ENCODE data around the gene SNED1.

Gene SNED1

GRCh38 chr2:240992572-240993291 lies 5.7 kb upstream of the SNED1 start:
- DNase-seq: no peak

DNA sequence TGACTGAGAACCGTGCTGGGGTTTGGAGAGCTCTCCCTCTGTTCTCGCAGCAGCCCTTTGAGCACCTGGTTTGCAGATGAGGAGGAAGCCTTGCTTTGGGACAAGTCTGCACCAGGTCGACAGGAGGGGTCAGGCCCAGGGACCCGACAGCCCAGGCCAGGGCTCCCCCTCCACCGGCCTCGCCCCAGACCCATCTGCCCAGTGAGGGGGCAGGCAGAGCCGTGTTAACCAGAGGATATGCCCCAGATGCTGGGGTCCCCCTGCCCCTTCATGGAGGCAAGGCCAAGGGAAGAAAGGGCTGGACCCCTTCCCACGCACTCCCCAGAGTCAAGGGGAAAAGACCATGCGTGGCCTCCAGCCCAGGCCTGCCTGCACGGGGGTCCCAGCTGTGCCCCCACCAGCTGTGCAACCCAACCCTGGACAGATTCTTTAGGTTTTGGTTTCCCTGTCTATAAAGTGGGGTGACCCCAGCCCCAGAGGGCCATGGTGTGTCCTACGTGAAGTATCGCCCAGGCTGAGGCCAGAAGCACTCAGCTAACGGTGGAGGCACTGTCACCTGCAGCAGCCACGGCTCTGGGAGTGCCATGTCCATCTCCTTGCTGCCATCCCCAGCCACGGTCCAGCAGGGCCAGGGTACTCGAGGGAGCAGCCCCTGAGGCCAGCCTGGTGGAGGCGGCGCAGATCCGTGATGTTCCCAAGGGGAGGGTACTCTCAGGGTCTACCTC lies 4.8 kb upstream of the SNED1 start:
- DNase-seq: no peak

GRCh38 chr2:240994171-240994896 lies 4.1 kb upstream of the SNED1 start:
- DNase-seq: no peak

DNA sequence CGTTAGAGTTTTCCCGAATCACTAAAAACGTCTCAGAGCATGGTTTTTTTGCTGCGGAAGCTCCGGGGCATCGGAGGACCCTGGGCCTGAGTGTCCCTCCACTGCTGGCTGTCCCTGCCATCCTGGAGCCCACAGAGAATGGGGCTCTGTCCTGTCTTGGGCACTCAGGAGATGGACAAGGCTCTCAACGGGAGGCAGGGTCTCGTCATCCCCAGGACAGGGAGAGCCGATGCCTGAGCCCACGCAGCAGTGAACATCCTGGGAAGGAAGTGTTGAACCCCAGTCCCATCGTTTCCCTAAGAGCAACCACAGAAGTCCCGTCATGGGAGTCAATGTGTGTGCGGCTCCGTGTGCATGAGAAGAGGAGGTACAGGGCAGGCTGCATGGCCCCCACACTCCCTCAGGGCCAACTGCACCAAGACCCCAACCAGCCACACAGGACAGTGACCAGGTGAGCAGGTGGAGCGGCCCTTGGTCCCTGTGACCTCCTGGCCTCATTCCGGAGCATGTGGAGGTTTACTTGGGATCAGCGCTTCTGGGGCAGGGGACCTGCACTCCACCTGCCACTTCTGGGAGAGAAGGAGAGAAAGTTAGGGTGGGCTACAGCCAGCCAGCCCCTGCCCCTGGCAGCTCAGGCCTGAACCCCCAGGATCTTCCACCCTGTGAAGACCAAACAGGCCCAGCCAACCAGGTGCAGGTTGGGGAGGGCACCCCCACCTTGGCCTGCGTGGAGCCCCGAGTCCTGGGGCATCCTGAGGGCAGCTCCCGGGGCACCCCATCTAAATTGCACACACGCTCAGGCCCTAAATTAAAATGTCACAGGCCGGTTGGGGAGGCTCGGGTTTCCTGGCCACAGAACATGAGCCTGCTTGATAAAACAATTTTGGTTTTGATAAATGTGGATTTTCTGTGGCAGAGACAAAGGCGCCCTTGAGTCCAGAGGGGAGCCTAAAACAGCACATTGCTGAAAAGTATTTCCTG lies 3.1 kb upstream of the SNED1 start:
- no peak for DNase-seq

DNA sequence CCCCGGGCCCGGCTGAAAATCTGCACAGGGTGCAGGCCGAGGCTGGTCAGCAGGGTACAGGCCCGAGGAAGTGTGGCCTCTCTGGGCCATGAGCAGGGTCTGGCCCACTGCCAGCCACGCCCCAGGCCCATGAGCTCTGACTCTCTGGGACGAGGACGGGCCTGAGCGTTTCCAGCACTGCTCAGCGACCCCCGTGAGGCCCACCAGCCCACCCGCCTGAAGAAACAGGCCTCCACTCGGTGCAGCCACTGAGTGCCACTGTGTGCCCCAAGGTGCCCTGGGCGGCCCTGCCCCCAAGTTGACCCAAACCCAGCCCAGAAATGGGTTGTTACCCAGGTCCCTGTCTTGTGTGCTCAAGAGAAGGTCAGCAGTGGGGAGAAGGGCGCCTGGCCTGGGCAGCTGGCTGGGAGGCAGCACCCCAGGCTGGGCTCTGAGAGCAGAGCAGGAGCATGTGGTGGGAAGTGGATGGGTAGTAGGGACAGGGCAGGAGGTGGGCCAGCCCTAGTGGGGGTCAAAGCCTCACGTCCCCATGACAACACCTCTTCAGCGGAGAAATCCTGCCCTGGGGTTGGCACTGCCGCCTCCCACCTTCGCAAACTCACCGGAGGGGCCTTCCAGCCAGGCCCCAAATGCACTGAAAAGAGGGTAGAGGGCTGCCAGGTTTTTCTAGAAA lies 2.1 kb upstream of the SNED1 start:
- no peak for DNase-seq

GRCh38 chr2:240996834-240997140 lies 1.6 kb upstream of the SNED1 start:
- DNase-seq: no peak

DNA sequence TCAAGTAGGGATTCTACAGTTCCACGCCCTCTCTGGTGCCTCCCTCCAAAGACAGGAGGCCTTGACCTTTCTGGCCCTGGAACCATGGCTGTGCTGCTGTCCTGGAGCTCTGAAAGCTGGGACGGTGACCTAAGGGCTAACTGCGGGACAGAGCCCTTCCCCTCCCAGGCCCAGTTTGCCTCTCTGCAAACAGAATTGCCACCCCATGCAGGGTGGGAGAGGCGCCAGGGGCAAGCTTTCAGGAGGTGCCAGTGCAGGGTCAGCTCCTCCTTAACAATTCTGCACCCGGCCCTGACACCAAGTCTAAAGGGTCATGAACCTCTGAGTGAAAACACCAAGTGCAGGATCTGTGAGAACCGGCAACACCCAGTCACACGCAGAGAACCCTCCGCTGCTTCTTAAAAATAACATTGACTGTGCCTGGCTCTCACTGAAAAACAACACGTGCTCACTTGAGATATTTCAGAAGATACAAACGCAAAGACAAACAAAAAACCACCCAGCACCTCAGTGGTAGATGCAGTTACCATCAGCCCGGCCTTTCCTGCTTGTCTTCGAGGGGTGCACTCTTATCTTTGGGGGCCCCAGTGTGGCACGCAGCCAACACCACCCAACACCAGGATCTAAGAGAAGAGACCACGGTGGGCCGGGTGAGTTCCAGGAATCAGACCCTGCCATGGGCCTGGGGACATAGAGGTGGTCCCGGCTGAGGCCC lies 1.1 kb upstream of the SNED1 start:
- DNase-seq: no peak

- peak; percentile 65 for DNase-seq
These were observed 232 bp downstream of the SNED1 start for GRCh38 chr2:240998706-240998994.

- peak; percentile 64 for DNase-seq
These were observed 775 bp downstream of the SNED1 start for GRCh38 chr2:240998995-240999791.

DNA sequence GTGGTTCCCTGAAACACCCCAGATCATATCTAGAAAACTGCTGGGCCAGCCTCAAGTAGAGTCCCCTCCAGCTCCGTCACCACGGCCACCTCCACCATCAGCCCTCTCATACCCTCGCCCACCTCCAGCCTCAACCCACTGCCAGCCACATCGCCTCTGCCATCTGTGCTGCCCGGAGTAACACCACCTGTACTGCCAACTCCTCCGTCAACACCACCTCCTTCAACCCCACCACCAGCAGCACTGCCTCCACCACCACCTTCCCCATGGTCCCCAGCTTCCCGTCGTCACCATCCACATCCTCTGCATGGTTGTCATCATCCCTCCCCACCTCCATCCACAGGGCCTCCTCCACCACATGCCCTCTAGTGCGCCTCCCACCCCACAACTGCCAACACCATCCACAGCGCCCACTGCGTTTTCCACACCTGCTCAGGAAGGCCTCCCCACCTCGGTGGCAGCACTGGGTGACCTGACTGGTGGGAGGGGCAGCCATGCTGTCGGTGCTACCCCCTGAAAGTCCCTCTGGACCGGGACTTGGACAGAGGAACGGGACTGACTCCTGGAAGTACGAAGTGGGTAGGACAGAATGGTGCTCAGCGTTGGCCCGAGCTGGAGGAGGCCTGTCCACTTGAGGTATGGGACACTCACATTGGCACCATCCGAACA lies 1.6 kb downstream of the SNED1 start:
- peak; percentile 56 for DNase-seq

DNA sequence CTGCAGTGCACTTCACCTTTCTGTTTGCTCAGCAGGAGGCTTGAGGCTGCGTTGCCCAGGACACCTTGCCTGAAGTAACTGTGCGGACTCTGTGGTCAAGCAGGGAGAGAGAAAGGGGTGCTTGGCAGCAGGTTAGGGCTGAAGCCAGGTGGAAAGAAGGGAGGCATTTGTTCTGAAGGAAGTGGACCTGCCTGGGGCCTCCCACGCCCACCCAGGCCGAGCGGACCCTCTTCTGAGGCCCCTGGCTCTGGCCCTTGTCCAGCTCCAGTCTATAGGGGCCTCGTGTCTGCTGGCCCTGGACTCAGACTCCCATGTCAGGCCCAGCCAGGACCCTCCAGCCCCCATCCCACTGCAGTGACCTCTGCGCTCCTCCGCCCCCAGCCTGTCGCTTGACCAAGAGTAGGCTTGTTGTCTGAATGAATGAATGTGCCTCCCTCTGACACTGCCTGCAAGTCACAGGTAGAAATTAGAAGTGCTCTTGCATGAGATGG lies 2.5 kb downstream of the SNED1 start:
- DNase-seq: peak; percentile 78

- DNase-seq: no peak
These were observed 3.2 kb downstream of the SNED1 start for GRCh38 chr2:241001413-241002274.

- no peak for DNase-seq
These were observed 4.0 kb downstream of the SNED1 start for GRCh38 chr2:241002275-241003046.

DNA sequence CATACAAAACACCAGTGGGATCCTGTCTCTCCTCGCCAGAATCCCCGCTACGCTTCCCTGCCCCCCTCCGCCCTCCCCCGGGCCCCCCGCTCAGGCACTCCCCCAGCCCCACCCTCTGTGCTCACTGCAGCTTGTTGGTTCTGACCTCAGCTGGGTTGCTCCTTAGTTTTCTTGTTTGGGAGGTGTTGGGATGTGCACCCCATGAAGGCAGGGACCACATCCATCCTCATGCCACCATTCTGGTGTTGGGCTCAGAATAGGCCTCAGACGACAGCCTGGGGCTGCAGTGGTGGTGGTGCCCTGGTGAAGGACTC lies 4.6 kb downstream of the SNED1 start:
- no peak for DNase-seq

DNA sequence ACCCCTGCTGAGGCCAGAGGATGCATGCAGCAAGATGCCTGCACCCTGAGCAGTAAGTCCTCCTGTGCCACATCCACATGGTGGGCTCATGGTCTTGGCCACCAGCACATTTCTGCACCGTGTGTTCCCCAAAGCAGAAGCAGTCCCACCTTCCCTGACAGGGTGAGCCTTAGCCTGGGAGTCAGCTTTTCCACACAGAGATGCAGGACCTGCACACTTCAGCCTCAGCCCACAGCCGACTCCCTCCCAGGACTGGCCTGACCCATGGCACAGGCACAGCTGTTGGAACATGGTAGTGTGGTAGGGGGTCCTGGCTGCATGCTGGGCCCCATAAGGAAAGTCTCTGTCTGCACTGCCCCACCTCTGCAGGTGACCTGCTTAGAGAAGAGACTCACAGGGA lies 5.0 kb downstream of the SNED1 start:
- DNase-seq: no peak

DNA sequence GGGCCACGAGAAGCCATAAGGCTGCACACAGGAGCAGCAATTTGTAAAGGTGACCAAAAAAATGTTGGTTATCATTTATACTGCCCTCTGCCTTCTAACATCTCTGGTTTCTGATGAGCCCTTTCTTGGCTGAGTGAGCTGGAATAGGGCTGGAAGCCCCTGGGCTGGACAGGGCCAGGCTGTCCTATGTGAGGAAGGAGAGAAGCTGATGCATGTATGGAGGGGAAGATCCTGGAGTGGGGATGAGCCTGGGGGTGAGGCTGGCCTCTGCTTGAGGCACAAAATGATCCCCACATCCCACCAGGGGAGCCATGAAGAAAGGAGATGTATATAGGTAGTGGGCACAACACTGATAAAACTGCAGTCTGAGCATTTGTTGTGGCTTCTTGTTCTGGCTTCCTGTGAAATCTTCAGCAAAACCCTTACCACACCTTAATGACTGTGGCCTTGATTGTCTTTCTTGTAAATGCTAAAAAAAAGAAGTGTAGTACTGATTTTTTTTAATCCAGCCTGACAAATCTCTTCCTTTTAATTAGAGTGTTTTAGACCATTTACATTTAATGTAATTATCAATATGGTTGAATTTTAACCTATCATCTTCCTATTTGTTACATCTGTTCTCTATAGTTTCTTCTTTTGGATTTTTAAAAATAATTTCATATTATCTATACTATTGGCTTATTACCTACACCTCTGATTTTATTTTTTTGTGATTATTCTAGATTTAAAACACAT lies 5.6 kb downstream of the SNED1 start:
- DNase-seq: no peak

DNA sequence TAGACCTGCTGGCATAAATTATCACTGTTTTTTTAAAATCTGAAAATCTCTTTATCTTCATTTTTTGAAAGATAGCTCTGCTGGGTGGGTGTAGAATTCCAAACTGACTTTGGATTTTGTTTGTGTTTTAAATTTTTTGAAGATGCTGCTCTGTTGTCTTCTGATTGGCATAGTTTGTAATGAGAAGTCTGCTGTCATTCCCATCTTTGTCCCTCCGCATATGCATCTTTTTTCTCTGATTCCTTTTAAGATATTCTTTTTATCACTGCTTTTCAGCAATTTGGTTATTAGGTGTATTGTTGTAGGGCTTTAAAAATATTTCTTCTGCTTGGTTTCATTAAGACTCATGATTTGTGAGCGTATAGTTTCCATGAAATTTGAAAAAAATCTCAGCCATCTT lies 7.2 kb downstream of the SNED1 start:
- DNase-seq: no peak

DNA sequence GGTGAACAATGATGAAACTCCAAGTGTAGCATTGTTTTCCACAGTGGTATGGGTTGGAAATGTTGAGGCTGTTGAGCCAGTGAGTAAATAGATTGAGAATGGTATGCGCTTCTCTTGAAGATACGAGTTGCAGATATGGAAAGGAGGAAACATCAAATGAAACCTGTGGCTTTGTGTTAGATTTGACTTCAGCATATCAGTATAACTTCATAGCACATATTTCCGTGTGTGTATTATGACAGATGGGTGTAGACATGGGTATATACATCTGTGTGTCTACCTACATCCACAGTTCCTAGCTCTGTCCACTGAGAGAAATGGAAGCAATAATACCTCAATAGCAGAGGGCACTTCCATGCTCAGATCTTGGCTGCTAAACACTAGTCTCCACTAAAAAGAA lies 8.0 kb downstream of the SNED1 start:
- no peak for DNase-seq
